HepG2 (cell line): ENCODE results near the gene RBM19. TPM values are rescaled to one million over a fixed set of nuclear protein-coding genes. Genes with fewer than 3 reads are reported as not detected.

ENCODE experiments used
- ARNT2 ChIP-seq: sonication (generic); formaldehyde crosslinking; IDR thresholded peaks from 2 replicates; pipeline ENCODE4 v1.8.0; 2022; ENCODE audit warnings: mild to moderate bottlenecking, low read depth, missing genetic modification reagents, moderate library complexity
- ATAD3A ChIP-seq: sonication (generic); formaldehyde crosslinking; IDR thresholded peaks from 2 replicates; pipeline ENCODE4 v1.4.0; 2020; ENCODE audit warnings: missing genetic modification reagents
- ELF3 ChIP-seq: IDR thresholded peaks from 2 replicates; pipeline ENCODE4 v1.6.1; 2016; ENCODE audit warnings: missing genetic modification reagents, missing compliant biosample characterization
- KMT2B ChIP-seq: IDR thresholded peaks from 2 replicates; pipeline ENCODE4 v1.6.1; 2016; ENCODE audit warnings: missing genetic modification reagents, missing compliant biosample characterization
- MEIS1 ChIP-seq: sonication (generic); formaldehyde crosslinking; IDR thresholded peaks from 2 replicates; pipeline ENCODE4 v1.9.0; 2021; ENCODE audit warnings: mild to moderate bottlenecking, missing genetic modification reagents, moderate library complexity, borderline replicate concordance
- NFRKB ChIP-seq: fragments of 450-650 bp; IDR thresholded peaks from 2 replicates; pipeline ENCODE4 v1.6.1; 2017
- PATZ1 ChIP-seq: sonication (generic); formaldehyde crosslinking; IDR thresholded peaks from 2 replicates; pipeline ENCODE4 v1.4.0; 2020; ENCODE audit warnings: missing genetic modification reagents
- RXRB ChIP-seq: IDR thresholded peaks from 2 replicates; pipeline ENCODE4 v1.6.1; 2016; ENCODE audit warnings: borderline replicate concordance, missing genetic modification reagents, missing compliant biosample characterization
- SP1 ChIP-seq, 2 experiments: fragments of 450-650 bp in 1 of 2; sonication (generic) in 1 of 2; formaldehyde crosslinking in 1 of 2; IDR thresholded peaks; 2 replicates each; pipeline versions ENCODE4 v1.4.0 to v1.6.1; 2016 to 2020; ENCODE audit warnings: missing genetic modification reagents in 1 of 2
- TARDBP ChIP-seq: sonication (generic); formaldehyde crosslinking; IDR thresholded peaks from 2 replicates; pipeline ENCODE4 v1.8.0; 2022; ENCODE audit warnings: mild to moderate bottlenecking, missing genetic modification reagents
- ZBTB3 ChIP-seq: sonication (generic); formaldehyde crosslinking; IDR thresholded peaks from 2 replicates; pipeline ENCODE4 v1.4.0; 2020; ENCODE audit warnings: low read depth, mild to moderate bottlenecking, moderate library complexity, missing genetic modification reagents, borderline replicate concordance
- ZBTB46 ChIP-seq: sonication (generic); formaldehyde crosslinking; IDR thresholded peaks from 2 replicates; pipeline ENCODE4 v1.4.0; 2020; ENCODE audit warnings: mild to moderate bottlenecking, missing genetic modification reagents, borderline replicate concordance
- ZNF101 ChIP-seq: sonication (generic); formaldehyde crosslinking; IDR thresholded peaks from 2 replicates; pipeline ENCODE4 v1.4.0; 2020; ENCODE audit warnings: mild to moderate bottlenecking, low read depth, missing genetic modification reagents, borderline replicate concordance
- ZNF274 ChIP-seq: sonication (generic); formaldehyde crosslinking; IDR thresholded peaks from 2 replicates; pipeline ENCODE4 v1.5.1; 2020; ENCODE audit warnings: mild to moderate bottlenecking, missing genetic modification reagents
- ZNF503 ChIP-seq: sonication (generic); formaldehyde crosslinking; IDR thresholded peaks from 2 replicates; pipeline ENCODE4 v1.4.0; 2020; ENCODE audit warnings: missing genetic modification reagents
- ZNF513 ChIP-seq: sonication (generic); formaldehyde crosslinking; conservative IDR thresholded peaks from 2 replicates; pipeline ENCODE4 v1.5.0; 2020; ENCODE audit warnings: missing genetic modification reagents
- ZNF687 ChIP-seq: sonication (generic); formaldehyde crosslinking; IDR thresholded peaks from 2 replicates; pipeline ENCODE4 v1.5.1; 2020; ENCODE audit warnings: mild to moderate bottlenecking, missing genetic modification reagents, moderate library complexity
- polyA plus RNA-seq, 8 experiments: library from polyadenylated mRNA; depleted of rRNA in 3 of 8; stranded (reverse) in 7 of 8; unstranded in 1 of 8; fragments of >200 nt; fragmentation: Illumina TruSeq in 4 of 8; extraction: Trizol in 4 of 8; gene quantifications; 2 replicates each; pipeline versions ENCODE4 v1.2.1 to v1.2.3, GENCODE V29; 2011 to 2016; ENCODE audit warnings: low read depth in 4 of 8, missing spikeins in 1 of 8, mixed read lengths in 1 of 8; ENCODE audit not compliant: insufficient read depth in 1 of 8
- total RNA-seq, 5 experiments: library from RNA; depleted of rRNA; stranded (reverse); fragments of >200 nt; fragmentation: Illumina TruSeq; extraction: Trizol; gene quantifications; 2 replicates each; pipeline ENCODE4 v1.2.3, GENCODE V29; 2016; ENCODE audit warnings: low read depth in 1 of 5

RBM19 gene
- total and polyA plus RNA-seq, 2 of the 13 experiments (the other 11 are each of a cell fraction or from before 2014, with no cell fraction given) = 19.3 to 32.2 TPM

GRCh38 chr12:113808095-113808951, 157.8 kb downstream of the RBM19 start (continued):
- no peak for TF ChIP-seq ZNF513
- TF ChIP-seq ZNF274 (CRISPR knock-in tag) = no peak
- TF ChIP-seq MEIS1 = no peak
- peak; percentile 57; the same call in 1 of the 2 replicates for TF ChIP-seq RXRB
- no peak for TF ChIP-seq ZNF503
- TF ChIP-seq ZNF101 (CRISPR knock-in tag) = no peak
- TF ChIP-seq ZNF687 (CRISPR knock-in tag) = peak; percentile 74
- no peak for TF ChIP-seq ATAD3A (CRISPR knock-in tag)
- TF ChIP-seq PATZ1 (CRISPR knock-in tag) = peak; percentile 66
- TF ChIP-seq ELF3 (CRISPR knock-in tag) = 0 out of 2 replicates have a peak, but pooled peaks have one; percentile 15
- TF ChIP-seq ARNT2 (CRISPR knock-in tag) = no peak
- TF ChIP-seq SP1 (IDR thresholded peaks at IDR 0.05) = no peak
- TF ChIP-seq SP1 (CRISPR knock-in tag; IDR thresholded peaks at IDR 0.05) = no peak
- no peak for TF ChIP-seq KMT2B (CRISPR knock-in tag)
- no peak for TF ChIP-seq NFRKB
- peak; percentile 76; the same call in 1 of the 2 replicates for TF ChIP-seq TARDBP (CRISPR knock-in tag)
- no peak for TF ChIP-seq ZBTB3 (CRISPR knock-in tag)
- TF ChIP-seq ZBTB46 = no peak
